HepG2 (cell line): ENCODE data around the gene KDM3B. TPM values are rescaled to one million over a fixed set of nuclear protein-coding genes. Genes with fewer than 3 reads are reported as not detected.

Experiments
- ATF7-NPFF ChIP-seq: sonication (generic); formaldehyde crosslinking; IDR thresholded peaks from 2 replicates; pipeline ENCODE4 v1.8.1; 2023; ENCODE audit warnings: mild to moderate bottlenecking, low read depth, missing genetic modification reagents, moderate library complexity
- CBX1 ChIP-seq: IDR thresholded peaks from one replicate; pipeline ENCODE4 v1.6.1; 2016; ENCODE audit warnings: antibody characterized with exemption, low read depth
- CENPT ChIP-seq: sonication (generic); formaldehyde crosslinking; IDR thresholded peaks from 2 replicates; pipeline ENCODE4 v1.8.0; 2022; ENCODE audit warnings: low read depth, mild to moderate bottlenecking, moderate library complexity, missing genetic modification reagents
- FOXK2 ChIP-seq: fragments of 450-650 bp; IDR thresholded peaks from 2 replicates; pipeline ENCODE4 v1.6.1; 2016
- GTF2F1 ChIP-seq: fragments of 150-350 bp; IDR thresholded peaks from 2 replicates; pipeline ENCODE4 v1.6.1; 2014; ENCODE audit warnings: low read length
- HES4 ChIP-seq: sonication (generic); formaldehyde crosslinking; IDR thresholded peaks from 2 replicates; pipeline ENCODE4 v1.9.0; 2021; ENCODE audit warnings: mild to moderate bottlenecking, missing genetic modification reagents, borderline replicate concordance
- MEIS1 ChIP-seq: sonication (generic); formaldehyde crosslinking; IDR thresholded peaks from 2 replicates; pipeline ENCODE4 v1.9.0; 2021; ENCODE audit warnings: mild to moderate bottlenecking, missing genetic modification reagents, moderate library complexity, borderline replicate concordance
- MIER2 ChIP-seq: IDR thresholded peaks from 2 replicates; pipeline ENCODE4 v1.6.1; 2016; ENCODE audit warnings: missing biosample characterization, missing genetic modification reagents
- MTA1 ChIP-seq: sonication (generic); formaldehyde crosslinking; IDR thresholded peaks from 2 replicates; pipeline ENCODE4 v1.4.0; 2020; ENCODE audit warnings: missing genetic modification reagents, mild to moderate bottlenecking, borderline replicate concordance
- REL ChIP-seq: sonication (generic); formaldehyde crosslinking; conservative IDR thresholded peaks from 2 replicates; pipeline ENCODE4 v1.8.0; 2022; ENCODE audit warnings: mild to moderate bottlenecking, missing genetic modification reagents, moderate library complexity
- REPIN1 ChIP-seq: sonication (generic); formaldehyde crosslinking; IDR thresholded peaks from 2 replicates; pipeline ENCODE4 v1.8.0; 2022; ENCODE audit warnings: missing genetic modification reagents, low read depth, mild to moderate bottlenecking, borderline replicate concordance
- RFXANK ChIP-seq: IDR thresholded peaks from 2 replicates; pipeline ENCODE4 v1.6.1; 2016
- RFXAP ChIP-seq: sonication (generic); formaldehyde crosslinking; IDR thresholded peaks from 2 replicates; pipeline ENCODE4 v1.4.0; 2020; ENCODE audit warnings: missing genetic modification reagents, borderline replicate concordance
- SMAD3 ChIP-seq: sonication (generic); formaldehyde crosslinking; IDR thresholded peaks from 2 replicates; pipeline ENCODE4 v1.4.0; 2020; ENCODE audit warnings: missing genetic modification reagents
- ZBTB49 ChIP-seq: sonication (generic); formaldehyde crosslinking; IDR thresholded peaks from 2 replicates; pipeline ENCODE4 v1.4.0; 2020; ENCODE audit warnings: missing genetic modification reagents, borderline replicate concordance
- ZBTB7B ChIP-seq: sonication (generic); formaldehyde crosslinking; IDR thresholded peaks from 2 replicates; pipeline ENCODE4 v1.4.0; 2020; ENCODE audit warnings: missing genetic modification reagents
- ZFY ChIP-seq: sonication (generic); formaldehyde crosslinking; IDR thresholded peaks from 2 replicates; pipeline ENCODE4 v1.4.0; 2020; ENCODE audit warnings: missing genetic modification reagents
- ZNF264 ChIP-seq: sonication (generic); formaldehyde crosslinking; IDR thresholded peaks from 2 replicates; pipeline ENCODE4 v1.4.0; 2020; ENCODE audit warnings: missing genetic modification reagents
- ZNF556 ChIP-seq: sonication (generic); formaldehyde crosslinking; IDR thresholded peaks from 2 replicates; pipeline ENCODE4 v1.4.0; 2020; ENCODE audit warnings: mild to moderate bottlenecking, missing genetic modification reagents, borderline replicate concordance
- ZNF572 ChIP-seq: sonication (generic); formaldehyde crosslinking; IDR thresholded peaks from 2 replicates; pipeline ENCODE4 v1.5.1; 2020; ENCODE audit warnings: mild to moderate bottlenecking, missing genetic modification reagents
- polyA plus RNA-seq, 8 experiments: library from polyadenylated mRNA; depleted of rRNA in 3 of 8; stranded (reverse) in 7 of 8; unstranded in 1 of 8; fragments of >200 nt; fragmentation: Illumina TruSeq in 4 of 8; extraction: Trizol in 4 of 8; gene quantifications; 2 replicates each; pipeline versions ENCODE4 v1.2.1 to v1.2.3, GENCODE V29; 2011 to 2016; ENCODE audit warnings: low read depth in 4 of 8, missing spikeins in 1 of 8, mixed read lengths in 1 of 8; ENCODE audit not compliant: insufficient read depth in 1 of 8
- total RNA-seq, 5 experiments: library from RNA; depleted of rRNA; stranded (reverse); fragments of >200 nt; fragmentation: Illumina TruSeq; extraction: Trizol; gene quantifications; 2 replicates each; pipeline ENCODE4 v1.2.3, GENCODE V29; 2016; ENCODE audit warnings: low read depth in 1 of 5
- TF ChIP-seq, protein P1 (sequence below), 2 experiments: sonication (generic) in 1 of 2; formaldehyde crosslinking in 1 of 2; IDR thresholded peaks; 2 replicates each; pipeline versions ENCODE4 v1.4.0 to v1.6.1; 2016 to 2020; ENCODE audit warnings: borderline replicate concordance in 1 of 2, low read depth in 1 of 2, mild to moderate bottlenecking in 1 of 2, missing genetic modification reagents in 1 of 2
- TF ChIP-seq, protein P2 (sequence below): sonication (generic); formaldehyde crosslinking; IDR thresholded peaks from 2 replicates; pipeline ENCODE4 v1.4.0; 2020; ENCODE audit warnings: missing genetic modification reagents

The KDM3B gene
- total and polyA plus RNA-seq, 2 of the 13 experiments (the other 11 are each of a cell fraction or from before 2014, with no cell fraction given) = 19.7 to 34.3 TPM

DNA sequence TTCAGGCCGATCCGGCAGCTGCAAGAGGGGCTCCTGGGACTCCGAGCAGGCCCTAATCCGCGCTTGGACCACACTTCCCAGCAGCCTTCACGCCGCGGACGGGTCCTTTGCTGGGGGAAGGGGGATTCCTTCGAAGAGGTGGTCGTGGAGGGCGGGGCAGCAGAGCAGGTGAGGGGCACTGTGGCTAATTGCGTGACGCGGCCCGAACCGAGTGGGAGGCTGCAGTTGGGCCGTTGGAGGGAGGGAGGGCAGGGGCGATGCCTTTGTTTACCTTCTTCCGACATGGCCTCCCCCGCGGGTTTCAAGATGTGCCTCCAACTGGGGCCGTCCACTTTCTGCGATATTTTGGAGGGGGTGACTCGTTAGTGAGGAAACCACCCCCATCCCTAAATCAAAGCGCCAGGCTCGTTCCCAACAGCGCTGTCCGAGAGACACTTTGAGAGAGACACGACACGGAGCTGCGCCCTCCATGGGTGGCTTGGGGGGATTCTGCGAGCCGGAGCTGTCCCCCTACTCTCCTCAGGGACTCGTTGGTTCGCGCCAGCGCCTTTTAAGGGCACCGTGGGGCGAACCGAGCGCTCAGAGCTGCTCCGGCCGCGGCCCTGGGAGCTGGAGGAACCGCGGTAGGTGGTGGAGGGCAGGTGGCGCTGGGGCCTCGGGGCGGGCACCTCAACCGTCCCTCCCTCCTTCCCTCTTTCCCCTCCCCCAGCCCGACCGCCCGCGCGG lies 14.6 kb upstream of the KDM3B start, which contains the start of gene FAM53C (continued):
- peak; percentile 91; the same call in 1 of the 2 replicates for TF ChIP-seq ZBTB49 (CRISPR knock-in tag)
- TF ChIP-seq HES4 (CRISPR knock-in tag) = peak; percentile 67; the same call in 1 of the 2 replicates
- peak; percentile 85 for TF ChIP-seq GTF2F1
- peak; percentile 77; the same call in 1 of the 2 replicates for TF ChIP-seq RFXAP
- TF ChIP-seq MEIS1 (CRISPR knock-in tag) = no peak; the same call in 1 of the 2 replicates
- 0 out of 2 replicates have a peak, but pooled peaks have one; percentile 28 for TF ChIP-seq REL (CRISPR knock-in tag)
- TF ChIP-seq, protein P1, sequence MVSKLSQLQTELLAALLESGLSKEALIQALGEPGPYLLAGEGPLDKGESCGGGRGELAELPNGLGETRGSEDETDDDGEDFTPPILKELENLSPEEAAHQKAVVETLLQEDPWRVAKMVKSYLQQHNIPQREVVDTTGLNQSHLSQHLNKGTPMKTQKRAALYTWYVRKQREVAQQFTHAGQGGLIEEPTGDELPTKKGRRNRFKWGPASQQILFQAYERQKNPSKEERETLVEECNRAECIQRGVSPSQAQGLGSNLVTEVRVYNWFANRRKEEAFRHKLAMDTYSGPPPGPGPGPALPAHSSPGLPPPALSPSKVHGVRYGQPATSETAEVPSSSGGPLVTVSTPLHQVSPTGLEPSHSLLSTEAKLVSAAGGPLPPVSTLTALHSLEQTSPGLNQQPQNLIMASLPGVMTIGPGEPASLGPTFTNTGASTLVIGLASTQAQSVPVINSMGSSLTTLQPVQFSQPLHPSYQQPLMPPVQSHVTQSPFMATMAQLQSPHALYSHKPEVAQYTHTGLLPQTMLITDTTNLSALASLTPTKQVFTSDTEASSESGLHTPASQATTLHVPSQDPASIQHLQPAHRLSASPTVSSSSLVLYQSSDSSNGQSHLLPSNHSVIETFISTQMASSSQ (IDR thresholded peaks at IDR 0.05; ENCODE audit: low read depth) = no peak; the same call in 1 of the 2 replicates
- TF ChIP-seq, protein P1 (CRISPR knock-in tag; IDR thresholded peaks at IDR 0.05; ENCODE audit: borderline replicate concordance) = peak; percentile 82
- peak; percentile 100 for TF ChIP-seq FOXK2
- TF ChIP-seq ATF7-NPFF (CRISPR knock-in tag) = peak; percentile 90
- TF ChIP-seq REPIN1 (CRISPR knock-in tag) = peak; percentile 86; the same call in 1 of the 2 replicates
- TF ChIP-seq, protein P2, sequence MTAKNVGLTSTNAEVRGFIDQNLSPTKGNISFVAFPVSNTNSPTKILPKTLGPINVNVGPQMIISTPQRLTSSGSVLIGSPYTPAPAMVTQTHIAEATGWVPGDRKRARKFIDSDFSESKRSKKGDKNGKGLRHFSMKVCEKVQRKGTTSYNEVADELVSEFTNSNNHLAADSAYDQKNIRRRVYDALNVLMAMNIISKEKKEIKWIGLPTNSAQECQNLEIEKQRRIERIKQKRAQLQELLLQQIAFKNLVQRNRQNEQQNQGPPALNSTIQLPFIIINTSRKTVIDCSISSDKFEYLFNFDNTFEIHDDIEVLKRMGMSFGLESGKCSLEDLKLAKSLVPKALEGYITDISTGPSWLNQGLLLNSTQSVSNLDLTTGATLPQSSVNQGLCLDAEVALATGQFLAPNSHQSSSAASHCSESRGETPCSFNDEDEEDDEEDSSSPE (CRISPR knock-in tag) = peak; percentile 68
- peak; percentile 95 for TF ChIP-seq CBX1
- no peak; the same call in 1 of the 2 replicates for TF ChIP-seq ZNF264
- TF ChIP-seq MTA1 (CRISPR knock-in tag) = 0 out of 2 replicates have a peak, but pooled peaks have one; percentile 29
- no peak for TF ChIP-seq ZNF572 (CRISPR knock-in tag)
- TF ChIP-seq CENPT (CRISPR knock-in tag) = peak; percentile 57; the same call in 1 of the 2 replicates
- peak; percentile 62; the same call in 1 of the 2 replicates for TF ChIP-seq SMAD3 (CRISPR knock-in tag)
- TF ChIP-seq MIER2 (CRISPR knock-in tag) = no peak
- peak; percentile 78 for TF ChIP-seq ZBTB7B (CRISPR knock-in tag)
- TF ChIP-seq ZNF556 (CRISPR knock-in tag) = peak; percentile 74; the same call in 1 of the 2 replicates
- peak; percentile 97 for TF ChIP-seq ZFY (CRISPR knock-in tag)
- TF ChIP-seq RFXANK (CRISPR knock-in tag) = peak; percentile 63; the same call in 1 of the 2 replicates
